Measurements from ENCODE around the gene COL9A3.

COL9A3 gene

DNA sequence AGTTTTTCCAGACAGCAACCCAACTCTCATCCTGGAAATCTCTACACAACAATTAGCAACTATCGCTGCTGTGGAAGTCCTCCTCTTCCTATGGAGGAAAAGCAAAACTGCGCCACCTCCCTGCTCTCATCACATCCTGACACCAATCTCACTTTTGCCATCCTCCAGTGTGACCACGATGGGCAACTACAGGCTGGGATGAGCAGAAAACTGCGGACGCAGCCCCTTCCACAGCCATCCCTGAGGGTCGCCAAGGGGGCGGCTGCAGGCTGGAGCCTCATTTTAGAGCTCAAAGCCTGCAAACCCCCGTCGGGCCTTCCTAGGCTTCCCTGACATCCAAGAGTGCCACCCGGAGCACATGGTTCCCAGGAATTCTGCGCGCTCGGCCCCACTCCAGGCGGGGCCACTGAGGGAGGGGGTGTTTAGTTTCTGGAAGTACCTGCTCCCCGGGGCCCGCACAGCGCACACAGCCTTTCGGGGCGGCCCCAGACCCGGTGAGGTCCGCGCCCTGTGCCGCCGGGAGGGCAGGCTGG, 43.6 kb downstream of the COL9A3 start:
- DNase-seq, result no peak

DNA sequence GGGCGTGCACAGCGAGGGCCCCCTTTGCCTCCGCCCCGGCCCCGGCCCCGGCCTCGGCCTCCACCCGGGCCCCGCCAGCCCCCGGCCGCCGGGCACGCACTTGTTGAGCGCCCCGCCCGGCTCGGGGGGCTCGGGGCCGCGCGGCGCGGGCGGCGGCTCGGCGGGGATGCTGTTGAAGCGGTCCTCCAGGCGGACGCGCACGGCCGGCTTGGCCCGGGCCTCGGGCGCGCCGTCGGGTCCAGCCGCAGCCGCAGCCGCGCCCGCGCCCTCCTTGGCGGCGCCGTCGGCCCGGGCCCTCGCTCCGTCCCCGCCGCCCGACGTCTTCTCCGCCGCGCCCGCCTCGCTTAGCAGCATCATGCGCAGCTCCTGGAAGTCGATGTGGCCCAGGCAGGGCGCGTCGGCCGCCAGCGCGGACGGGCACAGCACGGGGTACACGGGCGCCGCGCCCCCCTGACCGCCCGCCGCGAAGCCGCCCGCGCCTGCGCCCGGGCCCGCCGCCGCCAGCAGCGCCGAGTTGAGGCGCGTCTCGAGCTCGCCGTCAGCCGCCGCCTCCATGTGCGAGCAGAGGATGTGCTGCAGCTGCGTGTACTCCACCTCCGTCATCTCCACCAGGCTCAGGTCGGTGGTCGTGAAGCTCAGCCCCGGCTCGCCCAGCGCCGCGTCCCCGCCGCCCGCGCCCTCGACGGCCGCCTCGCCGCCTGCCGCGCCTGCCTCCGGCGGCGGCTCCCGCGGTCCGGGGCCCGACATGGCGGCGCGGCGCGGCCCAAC, 44.3 kb downstream of the COL9A3 start:
- DNase-seq, result peak; percentile 51

DNA sequence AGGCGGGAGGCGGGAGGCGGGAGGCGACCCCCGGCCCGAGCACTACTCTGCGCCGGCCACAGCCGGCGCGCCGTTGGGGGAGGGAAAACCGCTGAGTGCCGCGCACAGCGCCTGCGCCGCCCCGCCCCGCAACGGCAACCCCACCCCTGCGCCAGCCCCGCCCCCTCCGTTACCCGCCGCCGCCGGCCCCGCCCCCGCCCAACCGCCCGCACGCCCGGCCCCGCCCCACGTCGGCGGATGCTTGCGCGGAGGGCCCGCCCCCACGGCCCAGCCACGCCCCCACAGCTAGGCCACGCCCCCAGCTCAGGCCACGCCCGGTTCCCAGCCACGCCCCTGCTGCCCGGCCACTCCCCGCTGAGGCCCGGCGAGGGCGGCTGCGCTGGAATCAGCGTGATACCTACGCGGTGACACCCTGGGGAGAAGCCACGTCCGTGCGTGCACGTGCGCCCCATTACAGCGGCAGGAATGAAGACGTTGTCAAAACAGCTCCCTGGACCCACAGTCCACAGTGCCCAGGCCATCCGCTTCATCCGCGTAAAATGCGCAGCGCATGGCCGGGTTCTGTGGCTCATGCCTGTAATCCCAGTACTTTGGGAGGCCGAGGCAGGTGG, 45.0 kb downstream of the COL9A3 start, which contains the start of gene TCFL5:
Gene TCFL5, minus strand, starts transcription at position 97 of the 611 bp plus-strand sequence. CDS start 152 bp downstream, outside the sequence.
- DNase-seq, result peak; percentile 93

DNA sequence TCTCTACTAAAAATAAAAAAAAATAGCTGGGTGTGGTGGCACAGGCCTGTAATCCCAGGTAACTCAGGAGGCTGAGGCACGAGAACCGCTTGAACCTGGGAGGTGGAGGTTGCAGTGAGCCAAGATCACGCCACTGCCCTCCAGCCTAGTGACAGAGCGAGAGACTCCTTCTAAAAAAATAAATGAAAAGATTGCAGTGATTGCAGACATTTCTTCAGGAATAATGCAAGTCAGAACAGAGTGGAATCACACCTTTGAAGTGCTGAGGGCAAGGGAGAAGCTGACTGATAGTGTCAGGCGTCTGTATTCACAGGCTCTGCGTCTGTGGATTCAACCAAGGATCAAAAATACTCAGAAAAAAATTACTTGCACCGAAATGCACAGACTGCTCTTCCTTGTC, 47.4 kb downstream of the COL9A3 start:
- no peak for DNase-seq

DNA sequence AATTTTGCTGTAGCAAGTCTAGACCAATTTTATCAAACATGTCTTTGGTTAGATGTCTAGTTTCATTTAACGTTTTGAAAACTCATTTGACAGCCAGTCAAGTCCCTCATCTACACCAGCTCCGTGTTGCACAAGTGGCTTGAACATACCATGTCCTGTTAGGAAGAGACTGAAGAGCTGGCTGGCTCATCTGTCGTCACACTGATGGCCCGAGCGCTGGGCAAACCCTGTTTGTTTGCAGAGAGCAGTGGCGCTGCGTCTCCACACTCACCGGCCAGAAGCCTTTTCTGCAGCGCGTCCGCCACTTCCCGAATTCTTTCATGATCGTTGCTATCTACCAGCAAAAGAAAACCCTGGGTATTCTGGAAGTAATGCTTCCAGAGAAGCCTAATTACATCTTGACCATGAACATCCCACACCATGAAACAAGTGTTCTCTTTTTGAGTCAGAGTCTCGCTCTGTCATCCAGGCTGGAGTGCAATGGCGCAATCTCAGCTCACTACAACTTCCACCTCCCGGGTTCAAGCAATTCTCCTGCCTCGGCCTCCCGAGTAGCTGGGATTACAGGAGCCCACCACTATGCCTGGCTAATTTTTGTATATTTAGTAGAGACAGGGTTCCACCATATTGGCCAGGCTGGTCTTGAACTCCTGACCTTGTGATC, 55.5 kb downstream of the COL9A3 start:
- no peak for DNase-seq

DNA sequence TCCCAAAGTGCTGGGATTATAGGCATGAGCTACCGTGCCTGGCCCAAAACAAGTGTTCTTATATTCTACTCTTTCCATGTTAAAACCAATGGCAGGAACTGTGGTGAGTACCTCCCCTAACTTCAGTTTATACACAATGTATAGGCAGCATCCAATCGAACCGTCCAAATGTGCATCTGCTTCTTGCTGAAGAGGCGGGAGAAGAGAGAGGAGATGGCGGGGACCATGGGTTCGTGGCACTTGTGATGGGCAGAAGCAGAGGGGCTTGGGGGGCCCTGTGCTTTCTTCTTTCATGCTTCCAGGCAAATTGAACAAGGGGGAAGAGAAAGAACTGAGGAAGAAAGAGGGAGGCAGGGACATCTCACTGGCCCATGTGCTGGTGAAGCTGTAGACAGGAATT, 56.0 kb downstream of the COL9A3 start:
- DNase-seq, result no peak

DNA sequence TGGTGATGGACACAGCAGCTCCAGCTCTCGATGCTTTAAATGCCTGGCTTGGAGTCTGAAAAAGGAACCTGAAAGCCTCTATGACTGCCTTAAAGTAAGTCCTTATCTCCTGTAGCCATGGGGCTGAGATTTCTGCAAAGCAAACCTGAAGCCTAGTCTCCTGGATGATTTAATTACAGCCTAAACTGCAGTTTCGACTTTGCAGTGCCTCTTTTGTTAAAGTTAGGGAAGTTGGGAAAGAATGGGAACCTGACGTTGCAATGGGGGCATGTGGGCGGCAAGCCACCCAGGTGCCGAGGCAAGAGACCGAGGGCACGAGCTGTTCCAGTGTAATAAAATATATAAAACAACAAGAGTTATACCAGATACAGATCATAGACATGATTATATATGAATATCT, 56.4 kb downstream of the COL9A3 start:
- no peak for DNase-seq

DNA sequence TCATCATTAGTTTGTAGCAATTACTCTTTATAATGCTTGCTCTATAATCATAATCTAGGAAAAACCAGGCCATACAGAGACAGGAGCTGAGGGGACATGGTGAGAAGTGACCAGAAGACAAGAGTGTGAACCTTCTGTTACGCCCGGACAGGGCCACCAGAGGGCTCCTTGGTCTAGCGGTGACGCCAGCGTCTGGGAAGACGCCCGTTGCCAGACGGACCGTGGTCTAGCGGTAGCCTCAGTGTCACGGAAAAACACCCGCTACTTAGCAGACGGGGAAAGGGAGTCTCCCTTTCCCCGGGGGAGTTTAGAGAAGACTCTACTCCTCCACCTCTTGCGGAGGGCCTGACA, 56.8 kb downstream of the COL9A3 start:
- DNase-seq, result peak; percentile 42

DNA sequence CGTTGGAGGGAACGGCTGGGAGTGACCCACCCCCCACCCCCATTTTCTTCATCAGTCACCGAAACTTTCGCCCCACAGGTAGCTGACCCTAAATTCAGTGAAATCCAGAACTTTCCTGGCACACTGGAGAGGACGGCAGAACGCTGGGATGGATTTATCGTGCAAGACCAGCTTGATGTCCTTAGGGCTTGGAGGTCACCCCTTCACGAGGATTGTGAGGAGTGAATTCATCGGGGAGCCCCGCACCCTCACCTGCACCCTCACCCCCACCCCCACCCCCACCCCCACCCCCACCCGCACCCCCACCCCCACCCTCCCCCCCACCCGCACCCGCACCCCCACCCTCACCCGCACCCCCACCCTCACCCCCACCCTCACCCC, 58.1 kb downstream of the COL9A3 start:
- no peak for DNase-seq

DNA sequence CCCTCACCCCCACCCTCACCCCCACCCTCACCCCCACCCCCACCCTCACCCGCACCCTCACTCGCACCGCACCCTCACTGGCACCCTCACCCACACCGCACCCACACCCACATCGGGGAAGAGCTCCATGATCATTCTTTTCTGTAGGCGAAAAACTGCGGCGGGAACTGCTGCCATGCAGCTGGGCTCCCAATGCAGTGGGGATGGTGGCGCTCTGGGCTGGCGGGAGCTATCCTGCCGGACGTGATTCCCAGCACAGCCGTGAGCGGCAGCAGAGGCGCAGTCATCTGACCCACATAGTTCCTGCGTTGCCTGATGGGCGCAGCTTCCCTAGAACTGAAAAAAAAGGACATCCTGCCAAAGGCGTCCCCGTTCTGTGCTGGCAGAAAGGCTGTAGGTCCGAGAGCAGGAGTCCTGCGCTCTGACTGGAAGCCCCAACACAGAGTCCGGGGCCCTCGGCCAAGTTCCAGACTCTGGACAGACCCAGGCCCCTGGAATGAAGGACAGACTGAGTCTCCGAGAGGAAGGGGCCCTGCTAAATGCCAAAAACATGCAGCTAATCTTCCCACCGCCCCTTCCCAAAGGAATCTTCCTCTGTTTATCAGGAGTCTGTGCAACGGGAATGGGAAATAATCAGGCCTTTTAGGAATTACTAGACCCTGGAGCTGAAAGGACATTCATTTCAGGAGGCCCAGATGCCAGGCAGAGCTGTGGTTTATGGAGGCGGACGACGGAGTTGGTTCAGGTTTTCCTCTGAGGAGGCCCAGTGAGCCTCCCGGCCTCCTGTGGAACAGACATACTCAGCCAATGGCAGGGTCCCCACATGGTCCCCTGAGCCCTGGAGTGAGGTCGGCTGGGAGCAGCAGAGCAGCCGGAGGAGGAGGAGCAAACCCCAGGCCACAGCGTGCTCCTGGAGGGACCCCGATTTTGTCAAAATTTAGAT, 58.8 kb downstream of the COL9A3 start:
- DNase-seq, result no peak

DNA sequence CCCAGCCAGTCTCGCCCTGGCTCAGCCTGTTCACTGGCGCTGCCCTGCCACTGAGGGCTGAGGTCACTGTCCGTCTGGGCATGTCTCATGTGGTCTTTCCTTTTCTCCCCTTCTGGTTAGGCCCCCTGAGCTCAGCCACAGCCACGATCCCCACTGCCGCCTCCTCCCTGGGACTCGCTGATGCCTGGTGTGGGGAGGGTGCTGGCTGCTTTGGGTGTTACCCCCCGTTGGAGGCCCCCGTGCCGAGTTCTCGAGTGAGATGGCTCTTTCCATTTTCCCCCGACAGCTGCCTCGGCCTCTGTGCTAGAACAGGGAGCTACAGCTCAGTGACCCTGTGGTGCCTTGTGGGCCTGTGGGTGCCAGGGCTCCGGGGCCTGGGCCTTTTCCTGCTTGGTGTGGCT, 59.7 kb downstream of the COL9A3 start:
- no peak for DNase-seq

DNA sequence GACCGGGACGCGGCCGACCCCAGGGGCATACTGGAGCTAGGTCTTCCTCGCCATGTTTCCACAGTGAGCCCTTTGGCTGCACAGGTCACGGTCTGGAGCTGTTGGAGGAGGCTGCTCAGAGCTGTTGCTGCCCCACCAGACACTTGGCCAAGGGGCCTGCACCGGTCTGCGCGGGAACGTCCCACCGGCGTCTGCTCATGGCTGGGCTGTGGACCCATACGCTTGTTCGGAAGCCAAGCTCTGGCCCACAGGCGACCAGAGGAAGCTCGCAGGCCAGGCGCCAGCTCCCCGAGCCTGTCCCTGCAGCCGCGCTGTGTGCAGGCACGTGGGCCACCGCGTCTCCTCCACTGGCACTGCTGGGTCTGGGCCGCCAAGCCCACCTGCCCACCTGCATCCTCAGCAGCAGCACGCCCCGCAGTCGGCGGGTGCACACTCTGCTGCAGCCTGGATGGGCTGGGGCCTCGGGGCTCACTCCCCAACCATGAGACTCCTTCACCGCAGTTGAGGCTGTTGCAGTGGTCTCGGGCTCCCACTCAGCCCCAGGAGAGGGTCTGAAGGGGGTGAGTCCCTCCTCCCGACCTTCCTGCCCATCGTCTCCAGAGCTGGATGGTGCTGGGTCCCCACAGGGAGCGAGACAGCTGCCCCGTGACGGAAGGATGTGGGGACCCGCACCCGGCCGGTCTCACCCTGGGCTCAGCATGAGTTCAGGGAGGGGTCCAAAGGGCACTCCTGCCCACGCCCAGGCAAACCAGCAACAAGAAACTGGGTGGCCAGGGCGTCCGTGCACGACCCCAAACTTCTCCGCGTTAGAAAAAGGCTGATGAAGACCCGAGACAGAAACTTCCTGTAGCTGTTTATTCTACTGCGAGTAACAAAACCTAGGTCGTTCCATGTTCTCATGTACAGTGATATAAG, 60.3 kb downstream of the COL9A3 start:
- no peak for DNase-seq

DNA sequence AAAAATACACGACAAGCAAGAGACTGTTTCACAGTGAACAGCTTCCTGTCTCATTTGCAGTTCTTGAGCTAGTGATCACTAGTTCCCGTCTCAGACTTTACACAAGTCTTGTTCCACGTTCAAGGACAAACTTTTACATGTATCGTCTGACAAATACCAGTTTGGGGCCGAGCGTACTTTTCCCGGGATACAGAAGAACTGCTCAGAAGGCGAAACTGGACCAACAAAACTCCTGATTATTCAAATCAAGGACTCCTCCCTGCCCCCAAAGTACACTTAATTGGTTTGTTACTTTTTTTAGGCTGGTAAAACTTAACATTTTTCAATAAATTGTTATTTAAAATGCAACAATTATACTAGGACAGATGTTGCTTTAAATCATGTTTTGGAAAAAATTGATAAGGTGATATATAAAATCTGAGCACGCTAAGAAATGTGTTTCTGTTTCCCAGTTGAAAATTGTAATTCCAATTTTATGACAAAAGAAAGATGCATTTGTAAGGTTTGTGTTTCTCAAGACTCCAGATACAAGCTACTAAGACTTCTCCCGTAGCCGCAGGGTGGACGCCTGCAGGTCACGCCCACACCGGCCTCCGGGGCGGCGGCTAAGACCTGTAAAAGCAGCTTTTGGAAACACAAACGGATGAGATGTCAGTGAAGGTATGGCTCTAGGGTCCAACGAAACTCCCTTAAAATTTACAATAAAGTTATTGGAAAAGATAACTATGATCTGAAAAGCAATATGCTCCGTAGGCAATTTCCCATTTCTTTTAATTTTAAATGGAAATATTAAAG, 61.6 kb downstream of the COL9A3 start:
- DNase-seq, result no peak

DNA sequence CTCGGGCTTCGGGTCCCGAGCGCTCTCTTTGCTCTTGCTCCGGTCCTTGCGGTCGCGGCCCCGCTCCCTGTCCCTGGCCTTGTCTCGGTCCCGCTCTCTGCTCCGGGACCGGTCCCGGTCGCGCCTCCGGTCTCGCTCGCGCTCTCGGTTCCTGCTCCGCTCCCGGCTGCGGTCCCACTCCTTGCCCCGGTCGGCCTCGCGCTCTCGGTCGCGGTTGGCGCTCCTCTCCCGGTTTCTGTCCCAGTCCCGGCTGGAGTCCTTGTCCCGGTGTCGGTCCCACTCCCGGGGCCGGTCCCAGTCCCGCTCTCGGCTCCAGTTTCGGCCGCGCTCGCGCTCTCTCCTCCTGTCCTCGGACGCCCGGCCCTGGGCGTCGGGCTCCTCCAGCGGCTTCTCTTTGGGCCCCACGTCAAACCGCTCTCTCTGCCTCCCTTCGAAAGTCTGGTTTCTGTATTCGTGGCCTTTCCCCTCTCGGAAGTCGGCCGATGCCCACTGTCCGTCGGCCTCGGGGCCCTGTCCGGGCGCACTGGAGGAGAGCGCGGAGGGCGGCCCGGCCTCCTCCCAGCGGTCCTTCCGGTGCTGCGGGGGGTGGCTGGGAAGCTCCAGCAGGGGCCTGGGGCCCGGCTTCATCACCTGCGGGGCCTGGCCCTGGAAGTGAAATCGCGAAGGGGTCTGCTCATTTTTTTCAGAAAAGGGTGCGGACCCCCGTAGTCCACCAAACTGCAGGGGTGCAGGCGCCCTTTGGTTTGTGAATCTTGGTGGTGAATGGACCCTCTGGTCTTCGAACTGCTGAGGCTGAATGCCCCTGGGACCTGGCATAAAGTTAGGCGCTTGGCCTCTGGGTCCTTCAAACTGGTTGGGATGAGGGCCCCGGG, 62.7 kb downstream of the COL9A3 start:
- DNase-seq, result no peak

DNA sequence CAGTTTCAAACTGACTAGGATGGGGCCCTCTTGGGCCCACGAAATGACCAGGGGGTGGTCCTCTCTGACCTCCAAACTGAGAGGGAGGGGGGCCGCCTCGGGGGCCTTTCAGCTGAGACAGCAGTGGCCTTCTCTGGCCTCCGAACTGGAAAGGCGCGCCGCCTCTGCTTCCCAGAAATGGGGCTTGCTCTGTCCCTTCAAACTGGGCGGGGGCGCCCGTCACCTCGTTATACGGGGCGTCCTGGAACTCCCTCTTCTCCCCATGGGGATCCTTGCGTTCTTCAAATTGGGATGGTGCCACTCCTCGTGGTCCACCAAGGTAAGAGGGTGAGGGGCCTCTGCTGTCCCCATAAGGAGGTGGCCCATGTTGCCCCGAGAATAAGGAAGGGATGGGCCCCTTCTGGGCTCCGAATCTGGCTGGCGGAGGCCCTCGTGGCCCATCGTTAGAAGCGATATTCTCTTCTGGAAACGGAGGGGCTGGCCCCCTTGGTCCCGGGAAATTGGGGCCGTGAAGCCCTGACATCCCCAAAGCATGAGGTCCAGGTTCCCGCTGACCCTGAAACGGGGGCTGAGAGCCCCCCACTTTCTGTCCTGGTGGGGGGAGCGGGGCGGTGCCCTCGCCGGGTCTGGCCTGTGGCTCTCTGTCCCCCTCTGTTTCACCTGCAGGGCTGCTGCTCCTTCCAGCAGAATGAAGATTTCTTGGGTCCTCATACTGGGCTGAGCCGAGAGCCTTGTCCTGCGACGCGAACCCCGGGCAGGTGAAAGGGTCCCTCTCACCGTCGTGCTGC, 63.5 kb downstream of the COL9A3 start:
- DNase-seq, result no peak

DNA sequence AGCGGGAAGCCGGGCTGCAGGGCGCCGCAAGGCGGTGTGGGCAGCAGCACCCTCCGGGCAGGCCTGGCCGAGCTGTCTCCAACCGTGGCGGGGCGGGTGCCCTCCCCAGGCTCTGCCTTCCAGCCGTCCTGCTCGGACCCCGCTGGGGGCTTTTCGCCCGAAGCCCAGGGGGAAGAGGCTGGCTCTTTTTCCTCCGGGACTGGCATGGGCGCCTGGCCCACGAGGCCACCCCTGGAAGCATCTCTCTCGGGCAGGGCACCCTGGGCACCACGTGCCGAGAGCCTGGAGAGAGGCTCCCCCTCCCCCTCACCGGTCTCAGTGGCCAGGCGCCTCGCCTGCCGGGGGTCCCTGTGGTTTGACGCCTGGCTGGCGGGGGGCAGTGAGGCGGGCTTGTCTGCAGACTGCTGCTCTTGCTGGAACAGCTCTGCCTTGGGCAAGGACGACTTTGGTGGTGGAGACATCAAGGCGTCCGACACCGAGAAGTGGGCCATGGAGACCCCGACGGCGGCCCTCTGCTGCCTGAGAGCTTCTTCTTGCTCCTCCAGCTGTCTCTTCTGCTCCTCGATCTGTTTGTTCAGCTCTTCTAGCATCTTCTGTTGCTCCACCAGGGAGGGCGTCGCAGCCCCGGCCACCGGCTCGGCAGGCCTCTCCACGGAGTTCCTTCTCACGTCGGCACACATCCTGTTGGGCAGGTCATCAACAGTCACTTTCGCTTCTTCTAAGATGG, 64.2 kb downstream of the COL9A3 start:
- DNase-seq, result no peak

DNA sequence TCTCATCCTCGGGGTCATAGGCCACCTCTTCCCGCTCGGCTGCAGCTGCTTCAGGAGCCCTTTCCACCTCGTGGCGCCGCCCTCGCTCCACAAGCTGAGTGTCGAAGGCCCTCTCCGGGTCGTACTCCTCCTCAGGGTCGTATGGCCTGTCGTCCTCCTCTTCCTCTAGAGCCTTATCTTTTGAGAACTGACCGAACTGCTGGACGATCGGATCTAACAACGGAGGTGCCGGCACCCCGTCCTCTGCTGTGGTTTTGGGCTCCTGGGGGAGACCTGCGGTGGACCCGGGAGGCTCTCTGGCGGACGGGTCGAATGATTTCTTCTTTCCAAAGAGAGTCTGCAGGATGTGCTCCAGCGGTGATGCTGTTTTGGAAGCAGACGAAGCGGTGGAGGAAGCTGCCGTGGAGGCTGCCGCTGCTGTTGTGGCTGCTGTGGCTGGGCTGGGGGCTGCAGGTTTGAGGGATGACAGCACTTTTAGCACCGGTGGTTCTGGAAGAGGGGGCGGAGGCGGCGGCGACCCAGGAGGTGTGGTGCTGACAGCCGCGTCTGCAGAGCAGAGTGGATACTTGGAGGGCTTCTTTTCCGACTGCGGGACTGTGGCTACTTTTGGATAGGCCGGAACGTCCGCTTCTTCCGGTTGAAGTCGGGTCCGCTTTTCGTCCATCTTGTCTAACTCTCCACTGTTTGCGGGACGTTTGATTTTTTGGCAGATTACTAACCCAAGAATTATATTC, 65.0 kb downstream of the COL9A3 start:
- no peak for DNase-seq

DNA sequence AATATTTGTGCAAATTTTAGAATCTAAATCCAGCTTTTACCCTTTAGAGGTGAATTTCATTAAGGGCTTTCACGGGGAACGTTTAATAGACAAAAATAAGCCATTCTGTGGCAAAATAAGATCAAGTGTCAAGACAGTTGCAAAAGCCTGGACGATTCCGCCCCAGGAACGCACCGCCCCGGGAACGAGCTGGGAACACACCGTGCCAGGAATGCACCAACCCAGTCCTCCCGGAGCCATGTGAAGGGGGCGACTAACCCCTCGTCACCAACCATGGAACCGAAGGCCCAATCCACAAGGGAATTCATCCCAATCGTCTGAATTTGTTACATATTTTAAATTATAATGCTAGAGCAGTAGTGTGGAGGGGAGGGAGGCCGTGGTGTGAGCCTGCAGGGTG, 65.6 kb downstream of the COL9A3 start:
- DNase-seq, result no peak
